ENCODE data around the gene ADD3.

Gene ADD3

DNA sequence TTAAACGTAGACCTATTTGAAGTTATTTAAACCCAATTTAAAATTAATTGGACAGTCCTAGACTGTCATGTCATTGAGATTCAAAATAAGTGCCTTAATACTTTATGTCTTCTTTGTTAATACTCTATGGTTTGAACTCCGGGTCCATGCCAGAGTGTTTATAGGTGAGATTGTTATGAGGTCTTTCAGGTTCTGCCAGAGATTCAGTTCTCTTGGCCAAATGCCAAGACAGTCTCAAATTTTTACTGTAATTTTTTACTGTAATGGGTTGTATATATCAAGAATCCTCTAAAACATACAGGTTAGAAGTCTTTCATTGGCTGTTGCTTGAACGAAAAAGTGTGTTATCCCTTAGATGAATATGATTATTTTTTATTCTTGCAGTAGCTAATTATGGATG, 3.9 kb downstream of the ADD3 start:
- FAIRE-seq (no peak), DNase-seq (ENCODE audit: insufficient read length, low spot score) (no peak)
- TF ChIP-seq, protein P1, sequence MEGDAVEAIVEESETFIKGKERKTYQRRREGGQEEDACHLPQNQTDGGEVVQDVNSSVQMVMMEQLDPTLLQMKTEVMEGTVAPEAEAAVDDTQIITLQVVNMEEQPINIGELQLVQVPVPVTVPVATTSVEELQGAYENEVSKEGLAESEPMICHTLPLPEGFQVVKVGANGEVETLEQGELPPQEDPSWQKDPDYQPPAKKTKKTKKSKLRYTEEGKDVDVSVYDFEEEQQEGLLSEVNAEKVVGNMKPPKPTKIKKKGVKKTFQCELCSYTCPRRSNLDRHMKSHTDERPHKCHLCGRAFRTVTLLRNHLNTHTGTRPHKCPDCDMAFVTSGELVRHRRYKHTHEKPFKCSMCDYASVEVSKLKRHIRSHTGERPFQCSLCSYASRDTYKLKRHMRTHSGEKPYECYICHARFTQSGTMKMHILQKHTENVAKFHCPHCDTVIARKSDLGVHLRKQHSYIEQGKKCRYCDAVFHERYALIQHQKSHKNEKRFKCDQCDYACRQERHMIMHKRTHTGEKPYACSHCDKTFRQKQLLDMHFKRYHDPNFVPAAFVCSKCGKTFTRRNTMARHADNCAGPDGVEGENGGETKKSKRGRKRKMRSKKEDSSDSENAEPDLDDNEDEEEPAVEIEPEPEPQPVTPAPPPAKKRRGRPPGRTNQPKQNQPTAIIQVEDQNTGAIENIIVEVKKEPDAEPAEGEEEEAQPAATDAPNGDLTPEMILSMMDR (IDR thresholded peaks at IDR 0.05; ENCODE audit: insufficient read depth, missing control alignments) = no peak

- DNase-seq (ENCODE audit: insufficient read length, low spot score) = no peak
- FAIRE-seq = no peak
- TF ChIP-seq, protein P1 (IDR thresholded peaks at IDR 0.05; ENCODE audit: insufficient read depth, missing control alignments) = no peak
These were observed 6.0 kb downstream of the ADD3 start for GRCh38 chr10:110013630-110014293.

DNA sequence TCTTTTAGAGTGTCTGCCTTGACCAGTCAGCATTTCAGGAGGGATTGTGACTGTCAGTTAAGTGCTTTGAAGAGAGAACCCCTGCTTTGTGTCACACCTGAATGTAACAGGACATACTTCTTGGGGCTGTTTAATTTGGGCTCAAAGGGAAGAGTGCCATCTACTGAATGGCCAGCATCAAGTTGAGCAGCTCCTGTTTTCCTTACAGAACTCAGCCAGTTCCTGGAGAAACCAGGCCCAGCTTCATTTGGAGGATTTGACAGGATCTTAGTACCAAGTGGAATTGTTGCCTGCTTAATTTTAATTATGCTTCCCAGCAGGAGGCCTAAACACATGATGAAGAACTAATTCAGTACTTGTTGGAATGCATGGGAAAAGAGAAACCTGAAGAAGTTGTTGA, 8.3 kb downstream of the ADD3 start:
- FAIRE-seq (no peak), DNase-seq (ENCODE audit: insufficient read length, low spot score) (no peak)
- TF ChIP-seq, protein P1 (IDR thresholded peaks at IDR 0.05; ENCODE audit: insufficient read depth, missing control alignments) = peak; percentile 48

- FAIRE-seq = no peak
- TF ChIP-seq, protein P1 (IDR thresholded peaks at IDR 0.05; ENCODE audit: insufficient read depth, missing control alignments) = no peak
These were observed 9.3 kb downstream of the ADD3 start for GRCh38 chr10:110017052-110017451.

DNA sequence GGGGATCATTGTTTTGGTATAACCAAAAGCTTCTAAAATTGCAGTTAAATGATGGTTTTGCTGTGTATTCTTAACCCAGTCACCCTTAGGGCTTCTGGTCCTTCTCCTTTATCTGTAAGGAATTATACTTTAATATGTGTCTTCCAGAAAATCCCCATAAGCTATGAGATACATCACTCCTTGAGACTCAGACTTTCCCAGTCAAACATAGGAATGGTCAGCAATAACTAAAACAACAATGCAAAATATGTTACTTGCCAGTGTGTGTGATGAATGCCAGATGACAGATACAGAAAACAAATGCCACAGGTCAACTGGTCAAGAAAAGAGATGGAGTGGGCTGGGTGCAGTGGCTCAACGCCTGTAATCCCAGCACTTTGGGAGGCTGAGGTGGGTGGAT, 10.1 kb downstream of the ADD3 start:
- TF ChIP-seq, protein P1 (IDR thresholded peaks at IDR 0.05; ENCODE audit: insufficient read depth, missing control alignments) = no peak
- no peak for FAIRE-seq
- no peak for DNase-seq (ENCODE audit: insufficient read length, low spot score)

More at GRCh38 chr10:110017052-110017451, 9.3 kb downstream of the ADD3 start:
- DNase-seq (ENCODE audit: insufficient read length, low spot score) = no peak

DNA sequence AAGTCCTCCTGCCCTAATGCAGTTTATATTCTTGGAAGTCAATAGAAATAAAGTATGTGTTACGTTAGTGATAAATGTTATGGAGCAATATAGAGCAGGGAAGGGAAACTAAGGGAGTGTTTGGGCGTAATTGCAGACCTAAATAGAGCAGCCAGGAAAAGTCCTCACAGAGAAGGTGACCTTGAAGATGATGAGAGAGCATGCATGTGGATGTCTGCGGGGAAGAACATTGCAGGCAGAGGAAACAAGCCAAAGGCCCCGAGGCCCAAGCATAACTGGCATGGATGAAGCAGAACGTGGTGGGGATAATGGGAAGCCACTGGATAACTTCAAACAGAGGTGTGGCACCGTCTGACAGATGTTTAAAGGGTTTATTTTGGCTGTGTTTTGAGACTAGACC, 12.5 kb downstream of the ADD3 start:
- DNase-seq (ENCODE audit: insufficient read length, low spot score) (no peak), FAIRE-seq (no peak)
- TF ChIP-seq, protein P1 (IDR thresholded peaks at IDR 0.05; ENCODE audit: insufficient read depth, missing control alignments) = no peak

DNA sequence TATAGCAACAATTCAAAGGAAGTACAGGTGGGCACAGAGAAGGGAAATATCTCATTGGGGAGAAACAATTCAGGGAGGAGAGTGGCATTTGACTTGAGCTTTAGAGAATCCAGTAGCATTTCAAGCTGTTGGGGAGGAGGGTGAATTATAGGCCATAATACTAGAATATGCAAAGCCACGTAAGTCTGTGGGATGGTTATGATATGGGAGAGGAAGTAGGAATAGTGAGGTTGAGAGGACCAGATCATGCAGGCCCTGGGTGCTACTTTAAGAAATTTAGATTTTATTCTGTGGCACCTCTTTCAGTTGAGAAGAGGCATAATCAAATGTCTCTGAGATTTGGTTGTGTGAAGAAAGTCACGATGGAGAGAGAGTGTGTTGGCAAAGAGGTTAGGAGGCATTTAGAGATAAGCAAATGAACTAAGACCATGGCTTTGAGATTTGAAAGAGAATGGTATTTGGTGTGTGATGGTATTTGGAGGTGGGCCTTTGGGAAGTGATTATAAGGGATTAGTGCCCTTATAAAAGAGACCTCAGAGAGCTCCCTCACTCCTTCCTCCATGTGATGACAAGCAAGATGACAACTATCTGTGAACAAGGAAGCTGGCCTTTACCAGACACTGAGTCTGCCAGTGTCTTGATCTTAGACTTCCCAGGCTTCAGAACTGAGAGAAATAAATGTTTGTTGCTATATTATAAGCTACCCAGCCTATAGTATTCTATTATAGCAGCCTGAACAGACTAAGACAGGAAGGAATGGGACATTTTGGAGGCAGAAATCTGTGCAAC, 15.1 kb downstream of the ADD3 start:
- TF ChIP-seq, protein P1 (IDR thresholded peaks at IDR 0.05; ENCODE audit: insufficient read depth, missing control alignments) = no peak
- DNase-seq (ENCODE audit: insufficient read length, low spot score) = no peak
- no peak for FAIRE-seq

Measured in D721Med (cell line).